ENCODE results near the gene ARIH1. TPM values are rescaled to one million over a fixed set of nuclear protein-coding genes. Genes with fewer than 3 reads are reported as not detected.

The ARIH1 gene
- total and polyA plus RNA-seq, 2 donors (not counting 3 experiments of a cell fraction or from before 2014, with no cell fraction given), result 25.1 to 144 TPM

GRCh38 chr15:72588096-72588495 lies 114.0 kb downstream of the ARIH1 start:
- Histone ChIP-seq H3K4me3 (replicated peaks in 1 of 3; ENCODE audit: insufficient read depth in 1 of 3, low read depth in 1 of 3, low read length in 3 of 3) (no peak overlapping the region), H3K9ac (replicated peaks; ENCODE audit: extremely low read depth, insufficient read depth, low read length) (no peak overlapping the region), H4K20me1 (replicated peaks; ENCODE audit: control insufficient read depth, extremely low read depth, insufficient read depth, low read length) (no peaks in the 10 kb centered on the region), H2AFZ (ENCODE audit: low read depth, low read length) (no peak overlapping the region), H3K4me1 (ENCODE audit: control insufficient read depth, extremely low read depth, insufficient read depth, low read length) (no peaks in the 10 kb centered on the region), H3K27ac (ENCODE audit: insufficient read depth, low read depth, low read length) (no peak overlapping the region), H3K9me1 (replicated peaks; ENCODE audit: control insufficient read depth, extremely low read depth, insufficient read depth, low read length) (no peaks in the 10 kb centered on the region), H3K36me3 (ENCODE audit: control insufficient read depth in 2 of 2, extremely low read depth in 1 of 2, insufficient read depth in 2 of 2, low read length in 2 of 2) (peaks cover 4 to 9% of the 10 kb centered on the region in 2 experiments), H3K4me2 (ENCODE audit: insufficient read depth, low read length) (no peak overlapping the region), H3K9me3 (replicated peaks; ENCODE audit: control insufficient read depth, insufficient read depth, low read length) (no peaks in the 10 kb centered on the region), H3K79me2 (ENCODE audit: control insufficient read depth, insufficient read depth, low read length) (no peaks in the 10 kb centered on the region), H3K27me3 (ENCODE audit: control insufficient read depth in 2 of 2, insufficient read depth in 2 of 2, low read length in 2 of 2) (no peaks in the 10 kb centered on the region)
- TF ChIP-seq POLR2A (IDR thresholded peaks at IDR 0.05; ENCODE audit: low read depth, low read length) (no peak), POLR2AphosphoS5 (IDR thresholded peaks at IDR 0.05; ENCODE audit: insufficient read depth, low read depth, low read length) (no peak), FOS (IDR thresholded peaks at IDR 0.05; ENCODE audit: borderline replicate concordance, insufficient read depth, low read length) (no peak)
- no TSS peak for BruUV-seq (replicated peaks)
- intact Hi-C loops (cut with micrococcal nuclease) (no loop called here), dilution Hi-C loops (cut with MboI; ENCODE audit: extremely low pct_ligation_motif_present, low sequenced_read_pairs) (no loop called here)
- FAIRE-seq (no peak), DNase-seq (ENCODE audit: low read depth, low spot score) (no peak)
- CTCF ChIA-PET, result interaction anchor here (1.0 to 4.5 kb wide), 2 partner anchors 11 to 58 kb away, joined by 3 to 39 read pairs; no protein-coding TSS in a partner anchor
- POLR2A ChIA-PET, result interaction anchor here (0.7 kb wide), 1 partner anchor 91 kb away, joined by 4 read pairs; no protein-coding TSS in a partner anchor

- Histone ChIP-seq H4K20me1 (replicated peaks; ENCODE audit: control insufficient read depth, extremely low read depth, insufficient read depth, low read length) (no peaks in the 10 kb centered on the region), H3K9ac (replicated peaks; ENCODE audit: extremely low read depth, insufficient read depth, low read length) (no peak overlapping the region), H3K27ac (ENCODE audit: insufficient read depth, low read depth, low read length) (no peak overlapping the region), H3K9me3 (replicated peaks; ENCODE audit: control insufficient read depth, insufficient read depth, low read length) (no peaks in the 10 kb centered on the region), H3K9me1 (replicated peaks; ENCODE audit: control insufficient read depth, extremely low read depth, insufficient read depth, low read length) (no peaks in the 10 kb centered on the region), H3K4me2 (ENCODE audit: insufficient read depth, low read length) (no peak overlapping the region), H3K36me3 (ENCODE audit: control insufficient read depth in 2 of 2, extremely low read depth in 1 of 2, insufficient read depth in 2 of 2, low read length in 2 of 2) (no peaks in the 10 kb centered on the region), H3K4me1 (ENCODE audit: control insufficient read depth, extremely low read depth, insufficient read depth, low read length) (no peaks in the 10 kb centered on the region), H3K79me2 (ENCODE audit: control insufficient read depth, insufficient read depth, low read length) (no peaks in the 10 kb centered on the region), H3K4me3 (replicated peaks in 1 of 3; ENCODE audit: insufficient read depth in 1 of 3, low read depth in 1 of 3, low read length in 3 of 3) (no peak overlapping the region), H3K27me3 (ENCODE audit: control insufficient read depth in 2 of 2, insufficient read depth in 2 of 2, low read length in 2 of 2) (no peaks in the 10 kb centered on the region), H2AFZ (ENCODE audit: low read depth, low read length) (no peak overlapping the region)
- no peak for DNase-seq (ENCODE audit: low read depth, low spot score)
- dilution Hi-C loops (cut with MboI; ENCODE audit: extremely low pct_ligation_motif_present, low sequenced_read_pairs), result no loop called here
- CTCF ChIA-PET, result interaction anchor here (4.5 kb wide), 1 partner anchor 9 kb away, joined by 39 read pairs; no protein-coding TSS in a partner anchor
- FAIRE-seq, result no peak
- POLR2A ChIA-PET, result no interaction called here
- BruUV-seq (replicated peaks), result no TSS peak
- intact Hi-C loops (cut with micrococcal nuclease), result no loop called here
- TF ChIP-seq, protein P1, sequence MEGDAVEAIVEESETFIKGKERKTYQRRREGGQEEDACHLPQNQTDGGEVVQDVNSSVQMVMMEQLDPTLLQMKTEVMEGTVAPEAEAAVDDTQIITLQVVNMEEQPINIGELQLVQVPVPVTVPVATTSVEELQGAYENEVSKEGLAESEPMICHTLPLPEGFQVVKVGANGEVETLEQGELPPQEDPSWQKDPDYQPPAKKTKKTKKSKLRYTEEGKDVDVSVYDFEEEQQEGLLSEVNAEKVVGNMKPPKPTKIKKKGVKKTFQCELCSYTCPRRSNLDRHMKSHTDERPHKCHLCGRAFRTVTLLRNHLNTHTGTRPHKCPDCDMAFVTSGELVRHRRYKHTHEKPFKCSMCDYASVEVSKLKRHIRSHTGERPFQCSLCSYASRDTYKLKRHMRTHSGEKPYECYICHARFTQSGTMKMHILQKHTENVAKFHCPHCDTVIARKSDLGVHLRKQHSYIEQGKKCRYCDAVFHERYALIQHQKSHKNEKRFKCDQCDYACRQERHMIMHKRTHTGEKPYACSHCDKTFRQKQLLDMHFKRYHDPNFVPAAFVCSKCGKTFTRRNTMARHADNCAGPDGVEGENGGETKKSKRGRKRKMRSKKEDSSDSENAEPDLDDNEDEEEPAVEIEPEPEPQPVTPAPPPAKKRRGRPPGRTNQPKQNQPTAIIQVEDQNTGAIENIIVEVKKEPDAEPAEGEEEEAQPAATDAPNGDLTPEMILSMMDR (IDR thresholded peaks at IDR 0.05; ENCODE audit: extremely low read depth in 1 of 2, insufficient read depth in 1 of 2, low read depth in 1 of 2, low read length in 2 of 2), result no peak
- TF ChIP-seq GATA2 (IDR thresholded peaks at IDR 0.05; ENCODE audit: insufficient read depth, insufficient read length, low read depth, low read length) (no peak), POLR2A (IDR thresholded peaks at IDR 0.05; ENCODE audit: low read depth, low read length) (no peak), MAX (IDR thresholded peaks at IDR 0.05; ENCODE audit: insufficient read depth, insufficient read length) (no peak), JUN (IDR thresholded peaks at IDR 0.05; ENCODE audit: borderline replicate concordance, insufficient read depth, insufficient read length, low read depth) (no peak), EZH2 (IDR thresholded peaks at IDR 0.05; ENCODE audit: borderline replicate concordance, low read depth, low read length, severe bottlenecking) (no peak), POLR2AphosphoS5 (IDR thresholded peaks at IDR 0.05; ENCODE audit: insufficient read depth, low read depth, low read length) (no peak), FOS (IDR thresholded peaks at IDR 0.05; ENCODE audit: borderline replicate concordance, insufficient read depth, low read length) (no peak), MYC (IDR thresholded peaks at IDR 0.05; ENCODE audit: low read depth, low read length) (no peak)
Observed at GRCh38 chr15:72590427-72590826, 116.3 kb downstream of the ARIH1 start.

All from endothelial cell of umbilical vein (primary cell).